Measurements from ENCODE around the gene SLC9A9. TPM values are rescaled to one million over a fixed set of nuclear protein-coding genes. Genes with fewer than 3 reads are reported as not detected.

Gene SLC9A9
- total and polyA plus RNA-seq, 2 donors from 2014 or later, result 3.7 to 16.5 TPM

DNA sequence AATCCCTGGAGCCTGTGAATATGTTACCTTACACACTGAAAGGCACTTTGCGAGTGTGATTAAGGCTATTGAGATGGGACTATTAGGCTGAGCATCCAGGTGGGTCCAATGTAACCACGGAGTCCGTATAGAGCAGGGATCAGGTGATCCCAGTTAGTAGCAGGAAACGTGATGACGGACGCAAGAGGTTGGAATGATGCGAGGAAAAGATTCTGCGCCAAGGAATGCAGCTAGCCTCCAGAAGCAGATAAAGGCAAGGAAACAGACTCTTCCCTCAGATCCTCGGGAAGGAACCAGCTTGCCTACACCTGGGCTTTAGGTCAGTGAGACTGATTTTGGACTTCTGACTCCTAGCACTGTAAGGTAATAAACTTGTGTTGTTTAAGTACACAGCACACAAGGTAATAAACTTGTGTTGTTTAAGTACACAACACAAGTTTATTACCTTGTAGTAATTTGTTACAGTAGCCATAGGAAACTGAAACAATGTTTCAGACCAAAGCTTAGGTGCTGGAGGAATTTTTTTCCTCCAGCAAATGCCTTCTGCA lies 603.7 kb downstream of the SLC9A9 start:
- Histone ChIP-seq H3K27me3 (ENCODE audit: control insufficient read depth, insufficient read depth, low read length) (no peaks in the 10 kb centered on the region), H3K4me1 (ENCODE audit: control insufficient read depth in 2 of 3, insufficient read depth in 2 of 3, low read depth in 1 of 3, low read length in 3 of 3) (no peaks in the 10 kb centered on the region), H3K27ac (ENCODE audit: low read depth in 2 of 2, low read length in 2 of 2) (no peak overlapping the region), H3K36me3 (ENCODE audit: control insufficient read depth in 2 of 3, insufficient read depth in 3 of 3, low read length in 3 of 3) (no peaks in the 10 kb centered on the region), H3K9me3 (ENCODE audit: control insufficient read depth in 2 of 3, insufficient read depth in 1 of 3, low read length in 3 of 3) (no peaks in the 10 kb centered on the region), H3K4me3 (ENCODE audit: low read length in 3 of 3) (no peak overlapping the region), H3K9ac (ENCODE audit: low read length in 3 of 3) (no peak overlapping the region)
- intact Hi-C loops (cut with DNase I), result no loop called here
- TF ChIP-seq, protein P1, sequence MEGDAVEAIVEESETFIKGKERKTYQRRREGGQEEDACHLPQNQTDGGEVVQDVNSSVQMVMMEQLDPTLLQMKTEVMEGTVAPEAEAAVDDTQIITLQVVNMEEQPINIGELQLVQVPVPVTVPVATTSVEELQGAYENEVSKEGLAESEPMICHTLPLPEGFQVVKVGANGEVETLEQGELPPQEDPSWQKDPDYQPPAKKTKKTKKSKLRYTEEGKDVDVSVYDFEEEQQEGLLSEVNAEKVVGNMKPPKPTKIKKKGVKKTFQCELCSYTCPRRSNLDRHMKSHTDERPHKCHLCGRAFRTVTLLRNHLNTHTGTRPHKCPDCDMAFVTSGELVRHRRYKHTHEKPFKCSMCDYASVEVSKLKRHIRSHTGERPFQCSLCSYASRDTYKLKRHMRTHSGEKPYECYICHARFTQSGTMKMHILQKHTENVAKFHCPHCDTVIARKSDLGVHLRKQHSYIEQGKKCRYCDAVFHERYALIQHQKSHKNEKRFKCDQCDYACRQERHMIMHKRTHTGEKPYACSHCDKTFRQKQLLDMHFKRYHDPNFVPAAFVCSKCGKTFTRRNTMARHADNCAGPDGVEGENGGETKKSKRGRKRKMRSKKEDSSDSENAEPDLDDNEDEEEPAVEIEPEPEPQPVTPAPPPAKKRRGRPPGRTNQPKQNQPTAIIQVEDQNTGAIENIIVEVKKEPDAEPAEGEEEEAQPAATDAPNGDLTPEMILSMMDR (IDR thresholded peaks at IDR 0.05; ENCODE audit: borderline replicate concordance, extremely low read depth, insufficient read depth), result no peak
- FAIRE-seq (no peak), DNase-seq (no peak)

DNA sequence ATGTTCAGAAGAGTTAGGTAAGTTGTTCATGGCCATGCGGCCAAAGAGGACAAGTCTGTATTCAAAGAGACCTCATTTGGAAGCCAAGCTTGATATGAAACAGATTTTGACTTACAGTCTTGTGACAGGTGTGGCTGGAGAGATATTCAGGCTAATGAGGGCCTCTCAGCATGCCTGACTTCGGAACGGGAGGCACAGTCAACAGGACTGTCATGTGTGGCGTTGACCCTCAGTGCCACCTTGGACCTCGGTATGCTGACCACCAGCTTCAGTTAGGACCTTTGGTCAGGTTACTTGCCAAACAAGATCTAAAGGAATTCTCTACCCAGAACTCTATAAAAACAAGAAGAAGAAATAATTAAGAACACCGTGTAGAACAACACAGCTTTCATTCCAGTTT lies 604.6 kb downstream of the SLC9A9 start:
- Histone ChIP-seq H3K9ac (ENCODE audit: low read length in 3 of 3) (no peak overlapping the region), H3K27me3 (ENCODE audit: control insufficient read depth, insufficient read depth, low read length) (no peaks in the 10 kb centered on the region), H3K4me1 (ENCODE audit: control insufficient read depth in 2 of 3, insufficient read depth in 2 of 3, low read depth in 1 of 3, low read length in 3 of 3) (no peaks in the 10 kb centered on the region), H3K36me3 (ENCODE audit: control insufficient read depth in 2 of 3, insufficient read depth in 3 of 3, low read length in 3 of 3) (no peaks in the 10 kb centered on the region), H3K4me3 (ENCODE audit: low read length in 3 of 3) (no peak overlapping the region), H3K9me3 (ENCODE audit: control insufficient read depth in 2 of 3, insufficient read depth in 1 of 3, low read length in 3 of 3) (no peaks in the 10 kb centered on the region), H3K27ac (ENCODE audit: low read depth in 2 of 2, low read length in 2 of 2) (no peak overlapping the region)
- intact Hi-C loops (cut with DNase I), result no loop called here
- DNase-seq (no peak), FAIRE-seq (no peak)
- TF ChIP-seq, protein P1 (IDR thresholded peaks at IDR 0.05; ENCODE audit: borderline replicate concordance, extremely low read depth, insufficient read depth), result no peak

DNA sequence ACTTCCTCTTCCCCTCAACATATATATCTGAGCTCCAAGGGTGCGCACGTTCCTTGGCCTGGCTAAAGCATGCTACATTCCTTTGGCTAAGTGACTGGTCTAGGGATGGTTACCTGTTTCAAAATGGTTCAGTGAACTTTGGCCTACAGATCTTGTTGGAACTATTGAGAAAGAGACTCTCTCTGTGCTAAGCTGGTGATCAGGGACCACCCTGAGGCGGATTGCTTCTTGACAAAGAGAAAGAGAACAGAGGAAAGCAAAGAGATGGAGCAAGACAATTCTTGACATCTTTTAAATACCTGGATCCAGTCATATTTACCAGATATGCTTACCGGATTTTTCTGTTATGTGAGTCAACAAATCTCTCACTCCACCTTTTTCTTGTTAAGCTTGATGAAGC lies 605.6 kb downstream of the SLC9A9 start:
- Histone ChIP-seq H3K4me3 (ENCODE audit: low read length in 3 of 3) (no peak overlapping the region), H3K27me3 (ENCODE audit: control insufficient read depth, insufficient read depth, low read length) (no peaks in the 10 kb centered on the region), H3K27ac (ENCODE audit: low read depth in 2 of 2, low read length in 2 of 2) (no peak overlapping the region), H3K9me3 (ENCODE audit: control insufficient read depth in 2 of 3, insufficient read depth in 1 of 3, low read length in 3 of 3) (no peaks in the 10 kb centered on the region), H3K9ac (ENCODE audit: low read length in 3 of 3) (no peak overlapping the region), H3K36me3 (ENCODE audit: control insufficient read depth in 2 of 3, insufficient read depth in 3 of 3, low read length in 3 of 3) (no peaks in the 10 kb centered on the region), H3K4me1 (ENCODE audit: control insufficient read depth in 2 of 3, insufficient read depth in 2 of 3, low read depth in 1 of 3, low read length in 3 of 3) (no peaks in the 10 kb centered on the region)
- DNase-seq (no peak), FAIRE-seq (no peak)
- TF ChIP-seq, protein P1 (IDR thresholded peaks at IDR 0.05; ENCODE audit: borderline replicate concordance, extremely low read depth, insufficient read depth), result no peak
- intact Hi-C loops (cut with DNase I), result no loop called here

DNA sequence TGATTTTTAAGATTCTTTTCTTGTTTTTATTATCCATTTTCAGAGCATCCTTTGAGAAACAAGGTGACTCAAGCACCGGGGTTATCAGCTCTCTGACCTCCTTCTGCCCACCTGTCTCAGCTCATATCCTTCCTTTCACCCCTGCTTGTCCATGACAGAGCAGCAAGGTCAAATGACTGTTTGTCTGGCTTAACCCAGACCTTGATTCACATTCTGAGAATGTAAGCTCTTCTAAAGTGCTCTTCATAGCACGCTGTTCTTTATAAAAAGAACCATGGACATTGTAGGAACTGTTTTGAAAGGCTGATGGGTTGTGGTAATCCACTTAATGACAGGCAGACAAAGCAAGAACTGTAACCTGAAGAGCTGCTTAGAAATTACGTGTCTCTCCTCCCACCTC lies 606.2 kb downstream of the SLC9A9 start:
- H3K9me3 ChIP-seq (ENCODE audit: control insufficient read depth in 2 of 3, insufficient read depth in 1 of 3, low read length in 3 of 3), result no peaks in the 10 kb centered on the region
- intact Hi-C loops (cut with DNase I), result no loop called here
- H3K27me3 ChIP-seq (ENCODE audit: control insufficient read depth, insufficient read depth, low read length), result no peaks in the 10 kb centered on the region
- FAIRE-seq (no peak), DNase-seq (no peak)
- no peak overlapping the region for H3K9ac ChIP-seq (ENCODE audit: low read length in 3 of 3)
- TF ChIP-seq, protein P1 (IDR thresholded peaks at IDR 0.05; ENCODE audit: borderline replicate concordance, extremely low read depth, insufficient read depth), result no peak
- no peaks in the 10 kb centered on the region for H3K4me1 ChIP-seq (ENCODE audit: control insufficient read depth in 2 of 3, insufficient read depth in 2 of 3, low read depth in 1 of 3, low read length in 3 of 3)
- H3K4me3 ChIP-seq (ENCODE audit: low read length in 3 of 3), result no peak overlapping the region
- no peaks in the 10 kb centered on the region for H3K36me3 ChIP-seq (ENCODE audit: control insufficient read depth in 2 of 3, insufficient read depth in 3 of 3, low read length in 3 of 3)
- H3K27ac ChIP-seq (ENCODE audit: low read depth in 2 of 2, low read length in 2 of 2), result no peak overlapping the region
